ENCODE measurements around the gene PKM.

The PKM gene

DNA sequence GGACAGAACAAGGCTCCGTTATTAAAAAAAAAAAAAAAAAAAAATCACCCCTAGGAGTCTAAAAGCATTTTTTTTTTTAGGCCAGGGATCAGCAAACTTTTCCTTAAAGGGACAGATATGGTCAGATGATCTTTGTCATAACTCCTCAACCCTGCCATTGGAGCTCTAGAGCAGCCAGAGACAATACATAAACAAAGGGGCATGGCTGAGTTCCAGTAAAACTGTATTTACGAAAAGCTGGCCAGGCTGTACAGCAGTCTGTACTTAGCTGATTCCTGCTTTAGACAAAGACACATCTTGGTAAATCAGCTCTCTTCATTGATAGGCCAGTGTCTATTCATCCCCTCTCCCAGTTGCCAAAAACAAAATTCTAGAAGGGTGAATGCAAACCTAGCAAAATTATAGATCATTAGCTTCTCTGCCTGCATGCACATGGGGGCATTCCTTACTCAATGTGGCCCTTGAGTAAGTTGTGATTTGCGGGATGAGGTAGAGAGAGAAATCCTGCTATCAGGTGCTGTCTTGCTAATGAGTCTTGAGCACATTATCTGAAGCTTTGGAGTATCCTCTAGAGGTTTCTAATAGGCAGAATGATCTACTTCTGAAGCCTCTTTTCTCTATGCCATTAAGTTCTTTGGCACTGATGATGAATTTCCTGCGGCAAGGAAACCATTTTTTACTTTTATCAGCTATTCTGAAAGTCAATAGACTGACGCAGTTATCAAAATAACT lies 77.6 kb downstream of the PKM start:
- no peak for DNase-seq

Data from OCI-M1 (cell line).